ENCODE measurements around the gene PRMT3. TPM values are rescaled to one million over a fixed set of nuclear protein-coding genes. Genes with fewer than 3 reads are reported as not detected.

PRMT3 gene
- total and polyA plus RNA-seq, 10 donors: 6.9 to 20.7 (median 13.8) TPM

DNA sequence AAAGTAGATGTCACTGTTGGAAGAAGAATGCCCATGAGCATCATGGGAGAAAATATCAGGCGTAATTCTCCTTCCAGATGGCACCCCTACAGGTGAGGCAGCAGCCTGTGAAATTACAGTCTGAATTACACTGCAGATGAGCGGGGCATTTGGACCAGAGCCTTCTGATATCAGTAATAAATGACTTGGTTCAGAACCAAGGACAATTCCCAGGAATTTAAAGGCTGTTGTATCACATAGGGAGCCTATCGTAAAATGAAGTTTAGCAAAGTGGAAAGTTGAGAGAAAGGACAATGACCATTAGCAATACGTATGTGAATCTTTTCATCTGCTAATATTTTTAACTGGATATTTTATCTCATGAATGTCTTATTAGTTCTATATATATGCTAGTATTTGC, 61.3 kb downstream of the PRMT3 start:
- H3K27me3 ChIP-seq (replicated peaks in 1 of 7): no peaks in the 10 kb centered on the region
- H3K4me3 ChIP-seq: no peak overlapping the region
- DNase-seq: no peak
- TF ChIP-seq, protein P1, sequence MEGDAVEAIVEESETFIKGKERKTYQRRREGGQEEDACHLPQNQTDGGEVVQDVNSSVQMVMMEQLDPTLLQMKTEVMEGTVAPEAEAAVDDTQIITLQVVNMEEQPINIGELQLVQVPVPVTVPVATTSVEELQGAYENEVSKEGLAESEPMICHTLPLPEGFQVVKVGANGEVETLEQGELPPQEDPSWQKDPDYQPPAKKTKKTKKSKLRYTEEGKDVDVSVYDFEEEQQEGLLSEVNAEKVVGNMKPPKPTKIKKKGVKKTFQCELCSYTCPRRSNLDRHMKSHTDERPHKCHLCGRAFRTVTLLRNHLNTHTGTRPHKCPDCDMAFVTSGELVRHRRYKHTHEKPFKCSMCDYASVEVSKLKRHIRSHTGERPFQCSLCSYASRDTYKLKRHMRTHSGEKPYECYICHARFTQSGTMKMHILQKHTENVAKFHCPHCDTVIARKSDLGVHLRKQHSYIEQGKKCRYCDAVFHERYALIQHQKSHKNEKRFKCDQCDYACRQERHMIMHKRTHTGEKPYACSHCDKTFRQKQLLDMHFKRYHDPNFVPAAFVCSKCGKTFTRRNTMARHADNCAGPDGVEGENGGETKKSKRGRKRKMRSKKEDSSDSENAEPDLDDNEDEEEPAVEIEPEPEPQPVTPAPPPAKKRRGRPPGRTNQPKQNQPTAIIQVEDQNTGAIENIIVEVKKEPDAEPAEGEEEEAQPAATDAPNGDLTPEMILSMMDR (IDR thresholded peaks at IDR 0.05 in 8 of 11, conservative IDR thresholded peaks at IDR 0.05 in 3 of 11): no peak
- TF ChIP-seq POLR2AphosphoS5 (IDR thresholded peaks at IDR 0.05) (no peak), POLR2A (IDR thresholded peaks at IDR 0.05) (no peak)
- H3K36me3 ChIP-seq: peaks cover 0 to 28% (median 8%) of the 10 kb centered on the region in 6 donors
- intact Hi-C loops (cut with DNase I; ENCODE audit: low total_unique reads): no loop called here
- H3K27ac ChIP-seq: no peak overlapping the region
- H3K4me1 ChIP-seq: peaks cover 0 to 12% (median 0%) of the 10 kb centered on the region in 6 donors
- H3K9me3 ChIP-seq: no peaks in the 10 kb centered on the region
- 95 to 100% (median 96%) methylated on average over 4 of the region's 4 CpGs for WGBS, 5 donors

DNA sequence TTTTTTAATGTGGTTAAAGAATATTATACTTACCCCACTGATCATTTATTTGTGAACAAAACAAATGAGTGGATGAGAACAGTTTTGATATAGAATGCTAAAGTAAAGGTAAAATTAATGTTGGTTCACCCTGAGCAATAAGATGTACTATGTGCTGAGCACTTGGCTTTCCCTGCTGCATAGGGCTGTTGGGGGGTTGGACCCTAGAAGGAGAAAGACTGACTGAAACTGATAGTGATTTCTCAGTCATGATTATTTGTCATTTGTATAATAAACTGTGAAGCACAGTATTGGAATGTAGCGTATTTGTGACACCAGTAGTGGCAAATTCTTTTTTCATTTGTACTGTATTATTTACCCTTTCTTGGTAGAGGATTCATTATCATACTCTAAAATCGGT, 63.3 kb downstream of the PRMT3 start:
- Histone ChIP-seq H3K36me3 (peaks cover 0 to 43% (median 8%) of the 10 kb centered on the region in 6 donors), H3K27me3 (replicated peaks in 1 of 7) (no peaks in the 10 kb centered on the region), H3K27ac (no peak overlapping the region), H3K4me3 (no peak overlapping the region), H3K4me1 (peaks cover 0 to 12% (median 0%) of the 10 kb centered on the region in 6 donors), H3K9me3 (no peaks in the 10 kb centered on the region)
- TF ChIP-seq, protein P1 (IDR thresholded peaks at IDR 0.05 in 8 of 11, conservative IDR thresholded peaks at IDR 0.05 in 3 of 11): no peak
- TF ChIP-seq POLR2A (IDR thresholded peaks at IDR 0.05) (no peak), POLR2AphosphoS5 (IDR thresholded peaks at IDR 0.05) (no peak)
- no peak for DNase-seq
- 82 to 92% (median 85%) methylated on average over 2 of the region's 2 CpGs for WGBS, 5 donors
- intact Hi-C loops (cut with DNase I; ENCODE audit: low total_unique reads): no loop called here

GRCh38 chr11:20451568-20451967, 64.1 kb downstream of the PRMT3 start:
- peaks cover 0 to 12% (median 0%) of the 10 kb centered on the region in 6 donors for H3K4me1 ChIP-seq
- H3K4me3 ChIP-seq: no peak overlapping the region
- no peak overlapping the region for H3K27ac ChIP-seq
- TF ChIP-seq, protein P1 (IDR thresholded peaks at IDR 0.05 in 8 of 11, conservative IDR thresholded peaks at IDR 0.05 in 3 of 11): no peak
- TF ChIP-seq POLR2AphosphoS5 (IDR thresholded peaks at IDR 0.05) (no peak), POLR2A (IDR thresholded peaks at IDR 0.05) (no peak)
- DNase-seq: no peak
- no peaks in the 10 kb centered on the region for H3K27me3 ChIP-seq (replicated peaks in 1 of 7)
- intact Hi-C loops (cut with DNase I; ENCODE audit: low total_unique reads): no loop called here
- WGBS, 5 donors: 46 to 76% (median 58%) methylated on average over 2 of the region's 2 CpGs
- H3K9me3 ChIP-seq: no peaks in the 10 kb centered on the region
- peaks cover 0 to 42% (median 8%) of the 10 kb centered on the region in 6 donors for H3K36me3 ChIP-seq

GRCh38 chr11:20452585-20452984, 65.1 kb downstream of the PRMT3 start:
- H3K27ac ChIP-seq: no peak overlapping the region
- H3K9me3 ChIP-seq: no peaks in the 10 kb centered on the region
- intact Hi-C loops (cut with DNase I; ENCODE audit: low total_unique reads): no loop called here
- H3K36me3 ChIP-seq: peaks cover 0 to 49% (median 8%) of the 10 kb centered on the region in 6 donors
- H3K27me3 ChIP-seq (replicated peaks in 1 of 7): no peaks in the 10 kb centered on the region
- H3K4me3 ChIP-seq: no peak overlapping the region
- DNase-seq: no peak
- WGBS, 5 donors: 89 to 96% (median 95%) methylated on average over 2 of the region's 2 CpGs
- TF ChIP-seq POLR2AphosphoS5 (IDR thresholded peaks at IDR 0.05): no peak
- TF ChIP-seq POLR2A (IDR thresholded peaks at IDR 0.05): no peak
- TF ChIP-seq, protein P1 (IDR thresholded peaks at IDR 0.05 in 8 of 11, conservative IDR thresholded peaks at IDR 0.05 in 3 of 11): no peak
- peaks cover 0 to 12% (median 0%) of the 10 kb centered on the region in 6 donors for H3K4me1 ChIP-seq

Measured in spleen (tissue), 11 donors.